Caco-2 (cell line): ENCODE results near the gene SUV39H2. TPM values are rescaled to one million over a fixed set of nuclear protein-coding genes. Genes with fewer than 3 reads are reported as not detected.

Source experiments
- BruUV-seq: library from RNA; stranded (reverse); fragments of 400-500 nt; replicated peaks from 2 replicates; lab custom pipeline; 2021; lab: Mats Ljungman, UMichigan
- CTCF ChIA-PET: fragments of 300-600 bp; sonication (Branson Sonifier 250); formaldehyde crosslinking; loops from one replicate; lab custom pipeline; 2022; ENCODE audit warnings: antibody characterized with exemption; lab: Charles Lee
- POLR2A ChIA-PET: fragments of 300-600 bp; sonication (Branson Sonifier 250); formaldehyde crosslinking; loops from one replicate; lab custom pipeline; 2022; ENCODE audit warnings: antibody characterized with exemption; lab: Charles Lee
- DNase-seq, 2 experiments: peaks; one replicate each; pipeline versions ENCODE4 v3.0.0 to v3.0.0-alpha.2; 2020 to 2022
- H3K27me3 ChIP-seq: replicated peaks from 2 replicates; pipeline ENCODE4 v1.6.0; 2011; ENCODE audit warnings: low read length; ENCODE audit not compliant: control insufficient read depth, insufficient read depth
- H3K36me3 ChIP-seq: 2 replicates; pipeline ENCODE4 v1.5.1; 2011; ENCODE audit warnings: low read length; ENCODE audit not compliant: control insufficient read depth, insufficient read depth
- H3K4me1 ChIP-seq: fragments of 250-450 bp; sonication (Bioruptor Pico); 2 replicates; pipeline ENCODE4 v1.5.1; 2020; ENCODE audit warnings: mild to moderate bottlenecking
- H3K4me3 ChIP-seq: 2 replicates; pipeline ENCODE4 v1.5.1; 2011; ENCODE audit warnings: low read depth, mild to moderate bottlenecking, control low read depth, low read length
- H3K9me3 ChIP-seq: fragments of 250-450 bp; sonication (Bioruptor Pico); 2 replicates; pipeline ENCODE4 v1.5.1; 2020; ENCODE audit warnings: mild to moderate bottlenecking, moderate library complexity
- H3K27ac Mint-ChIP-seq: one replicate; pipeline ENCODE4 v1.8.0; 2022; ENCODE audit warnings: mixed read lengths; ENCODE audit not compliant: unreplicated experiment
- H3K27me3 Mint-ChIP-seq: one replicate; pipeline ENCODE4 v1.8.0; 2022; ENCODE audit warnings: mixed read lengths; ENCODE audit not compliant: insufficient read depth, unreplicated experiment
- H3K36me3 Mint-ChIP-seq: one replicate; pipeline ENCODE4 v1.8.0; 2022; ENCODE audit warnings: mild to moderate bottlenecking, mixed read lengths; ENCODE audit not compliant: insufficient read depth, unreplicated experiment
- H3K4me1 Mint-ChIP-seq: one replicate; pipeline ENCODE4 v1.8.0; 2022; ENCODE audit warnings: low read depth, mixed read lengths; ENCODE audit not compliant: unreplicated experiment
- H3K4me3 Mint-ChIP-seq: one replicate; pipeline ENCODE4 v1.8.0; 2022; ENCODE audit warnings: mild to moderate bottlenecking, moderate library complexity, mixed read lengths; ENCODE audit not compliant: unreplicated experiment
- H3K9me3 Mint-ChIP-seq: one replicate; pipeline ENCODE4 v1.8.0; 2022; ENCODE audit warnings: mixed read lengths; ENCODE audit not compliant: unreplicated experiment
- CTCF ChIP-seq, 2 experiments: fragments of 200-600 bp in 1 of 2; IDR thresholded peaks; 1 replicate in 1 of 2; 2 replicates in 1 of 2; pipeline versions ENCODE4 v1.5.1 to v1.8.0; 2011 to 2022; ENCODE audit warnings: antibody characterized with exemption in 1 of 2, control low read depth in 1 of 2, inconsistent platforms in 1 of 2, low read depth in 1 of 2, low read length in 1 of 2, mild to moderate bottlenecking in 1 of 2, moderate library complexity in 1 of 2; ENCODE audit not compliant: insufficient read depth in 1 of 2, severe bottlenecking in 1 of 2, unreplicated experiment in 1 of 2
- intact Hi-C: fragments of 100-400 bp; cut with micrococcal nuclease; formaldehyde crosslinking; loops from one replicate; pipeline ENCODE4 v1.10.0; 2022; ENCODE audit not compliant: unreplicated experiment
- total RNA-seq: library from RNA; stranded (reverse); gene quantifications from 2 replicates; pipeline ENCODE4 v1.2.3, GENCODE V29; 2022

The SUV39H2 gene
- total RNA-seq, 1 experiment from 2014 or later: 60.4 TPM

GRCh38 chr10:14909101-14909500 lies 30.4 kb downstream of the SUV39H2 start:
- H3K4me1 Mint-ChIP-seq: peaks cover 6% of the 10 kb centered on the region

GRCh38 chr10:14910953-14911352 lies 32.3 kb downstream of the SUV39H2 start:
- POLR2A ChIA-PET: no interaction called here
- no peak for TF ChIP-seq CTCF (IDR thresholded peaks at IDR 0.05; ENCODE audit: insufficient read depth in 1 of 2, low read depth in 1 of 2, low read length in 1 of 2, severe bottlenecking in 1 of 2, unreplicated experiment in 1 of 2)
- Mint-ChIP-seq H3K36me3 (peaks cover 100% of the 10 kb centered on the region), H3K4me1 (peaks cover 6% of the 10 kb centered on the region), H3K27me3 (no peaks in the 10 kb centered on the region), H3K9me3 (peaks cover 39% of the 10 kb centered on the region), H3K4me3 (no peak overlapping the region), H3K27ac (peak overlapping the region; percentile 27)
- no peak for DNase-seq
- no peaks in the 10 kb centered on the region for H3K4me1 ChIP-seq
- H3K27me3 ChIP-seq: no peaks in the 10 kb centered on the region
- peaks cover 8% of the 10 kb centered on the region for H3K36me3 ChIP-seq
- H3K4me3 ChIP-seq: no peak overlapping the region
- no peaks in the 10 kb centered on the region for H3K9me3 ChIP-seq
- intact Hi-C loops: no loop called here
- BruUV-seq: no TSS peak
- CTCF ChIA-PET: no interaction called here

More at GRCh38 chr10:14909101-14909500, 30.4 kb downstream of the SUV39H2 start:
- Histone ChIP-seq H3K4me1 (no peaks in the 10 kb centered on the region), H3K27me3 (no peaks in the 10 kb centered on the region), H3K36me3 (peaks cover 8% of the 10 kb centered on the region), H3K9me3 (no peaks in the 10 kb centered on the region), H3K4me3 (no peak overlapping the region)
- ChIA-PET CTCF (no interaction called here), POLR2A (no interaction called here)
- BruUV-seq: no TSS peak
- no peaks in the 10 kb centered on the region for H3K27me3 Mint-ChIP-seq
- peak overlapping the region; percentile 29 for H3K4me3 Mint-ChIP-seq
- DNase-seq: no peak
- intact Hi-C loops: no loop called here
- H3K9me3 Mint-ChIP-seq: peaks cover 26% of the 10 kb centered on the region
- H3K36me3 Mint-ChIP-seq: peaks cover 100% of the 10 kb centered on the region
- TF ChIP-seq CTCF (IDR thresholded peaks at IDR 0.05; ENCODE audit: insufficient read depth in 1 of 2, low read depth in 1 of 2, low read length in 1 of 2, severe bottlenecking in 1 of 2, unreplicated experiment in 1 of 2): no peak
- no peak overlapping the region for H3K27ac Mint-ChIP-seq

- H3K4me1 Mint-ChIP-seq: peaks cover 6% of the 10 kb centered on the region
- BruUV-seq: no TSS peak
- no peak for TF ChIP-seq CTCF (IDR thresholded peaks at IDR 0.05; ENCODE audit: insufficient read depth in 1 of 2, low read depth in 1 of 2, low read length in 1 of 2, severe bottlenecking in 1 of 2, unreplicated experiment in 1 of 2)
- H3K9me3 ChIP-seq: peaks cover 7% of the 10 kb centered on the region
- peaks cover 6% of the 10 kb centered on the region for H3K36me3 ChIP-seq
- H3K4me3 ChIP-seq: no peak overlapping the region
- CTCF ChIA-PET: no interaction called here
- no peaks in the 10 kb centered on the region for H3K27me3 ChIP-seq
- DNase-seq: no peak
- peaks cover 100% of the 10 kb centered on the region for H3K36me3 Mint-ChIP-seq
- H3K27me3 Mint-ChIP-seq: no peaks in the 10 kb centered on the region
- H3K27ac Mint-ChIP-seq: no peak overlapping the region
- no peak overlapping the region for H3K4me3 Mint-ChIP-seq
- no peaks in the 10 kb centered on the region for H3K4me1 ChIP-seq
- intact Hi-C loops: no loop called here
- H3K9me3 Mint-ChIP-seq: peaks cover 48% of the 10 kb centered on the region
- POLR2A ChIA-PET: no interaction called here
These were observed 33.1 kb downstream of the SUV39H2 start for GRCh38 chr10:14911801-14912200.
